Measurements from ENCODE around the gene SLC35E2B.
A peak's percentile ranks its signal among the peaks of the same experiment; 100 is the strongest.
"Not testable (repeated sequence)": the region's sequence is repeated elsewhere in the genome, so short reads cannot be mapped to it uniquely, and the experiment has no call there.

The SLC35E2B gene

GRCh38 chr1:1724035-1724864 lies 31.7 kb upstream of the SLC35E2B start, which contains the start of gene CDK11A:
TSS of gene CDK11A (minus strand) at chr1:1724357. CDS start at chr1:1722818, 1,539 bp downstream.
- Mint-ChIP-seq H3K36me3 (ENCODE audit: low read depth) (peaks cover 20% of the 10 kb centered on the region), H3K4me3 (peak within 1 kb of the TSS; percentile 94), H3K27ac (peak within 1 kb of the TSS; percentile 99)
- peak; percentile 91 for DNase-seq
- peak; percentile 54 for TF ChIP-seq CTCF (IDR thresholded peaks at IDR 0.05)
- H3K27me3 Mint-ChIP-seq (ENCODE audit: low read depth, poor library complexity); H3K4me1 Mint-ChIP-seq; H3K9me3 Mint-ChIP-seq: not testable (repeated sequence)

GRCh38 chr1:1721201-1721600 lies 28.6 kb upstream of the SLC35E2B start:
- DNase-seq, result no peak
- H3K36me3 Mint-ChIP-seq (ENCODE audit: low read depth), result peaks cover 23% of the 10 kb centered on the region
- H3K27me3 Mint-ChIP-seq (ENCODE audit: low read depth, poor library complexity), result no peaks in the 10 kb centered on the region
- no peak for TF ChIP-seq CTCF (IDR thresholded peaks at IDR 0.05)
- no peaks in the 10 kb centered on the region for H3K9me3 Mint-ChIP-seq
- no peak overlapping the region for H3K4me3 Mint-ChIP-seq
- H3K27ac Mint-ChIP-seq, result no peak overlapping the region
- H3K4me1 Mint-ChIP-seq, result peaks cover 4% of the 10 kb centered on the region

- peaks cover 31% of the 10 kb centered on the region for H3K36me3 Mint-ChIP-seq (ENCODE audit: low read depth)
- not testable (repeated sequence) for H3K27ac Mint-ChIP-seq; H3K4me3 Mint-ChIP-seq; H3K27me3 Mint-ChIP-seq (ENCODE audit: low read depth, poor library complexity); H3K4me1 Mint-ChIP-seq; DNase-seq; H3K9me3 Mint-ChIP-seq
Observed at GRCh38 chr1:1715109-1715883, 22.7 kb upstream of the SLC35E2B start.

GRCh38 chr1:1707897-1708296 lies 15.3 kb upstream of the SLC35E2B start:
- DNase-seq, result not testable (repeated sequence)

GRCh38 chr1:1707241-1707640 lies 14.6 kb upstream of the SLC35E2B start:
- DNase-seq; H3K27me3 Mint-ChIP-seq (ENCODE audit: low read depth, poor library complexity); H3K27ac Mint-ChIP-seq; H3K4me1 Mint-ChIP-seq; H3K9me3 Mint-ChIP-seq; H3K4me3 Mint-ChIP-seq; H3K36me3 Mint-ChIP-seq (ENCODE audit: low read depth): not testable (repeated sequence)

More at GRCh38 chr1:1707897-1708296, 15.3 kb upstream of the SLC35E2B start:
- not testable (repeated sequence) for H3K27me3 Mint-ChIP-seq (ENCODE audit: low read depth, poor library complexity); H3K36me3 Mint-ChIP-seq (ENCODE audit: low read depth); H3K27ac Mint-ChIP-seq; H3K4me3 Mint-ChIP-seq; H3K9me3 Mint-ChIP-seq; H3K4me1 Mint-ChIP-seq

- not testable (repeated sequence) for H3K4me3 Mint-ChIP-seq; H3K9me3 Mint-ChIP-seq; H3K4me1 Mint-ChIP-seq; DNase-seq; H3K36me3 Mint-ChIP-seq (ENCODE audit: low read depth); H3K27me3 Mint-ChIP-seq (ENCODE audit: low read depth, poor library complexity); H3K27ac Mint-ChIP-seq
Observed at GRCh38 chr1:1705623-1706022, 13.0 kb upstream of the SLC35E2B start.

- H3K27me3 Mint-ChIP-seq (ENCODE audit: low read depth, poor library complexity); H3K4me1 Mint-ChIP-seq; H3K27ac Mint-ChIP-seq; H3K36me3 Mint-ChIP-seq (ENCODE audit: low read depth); H3K4me3 Mint-ChIP-seq; DNase-seq; H3K9me3 Mint-ChIP-seq: not testable (repeated sequence)
Observed at GRCh38 chr1:1704284-1704957, 11.8 kb upstream of the SLC35E2B start.

GRCh38 chr1:1703796-1704195 lies 11.2 kb upstream of the SLC35E2B start:
- no peak overlapping the region for H3K4me3 Mint-ChIP-seq
- H3K4me1 Mint-ChIP-seq, result no peaks in the 10 kb centered on the region
- DNase-seq, result no peak
- no peaks in the 10 kb centered on the region for H3K9me3 Mint-ChIP-seq
- no peak for TF ChIP-seq CTCF (IDR thresholded peaks at IDR 0.05)
- H3K27ac Mint-ChIP-seq, result no peak overlapping the region
- H3K36me3 Mint-ChIP-seq (ENCODE audit: low read depth), result no peaks in the 10 kb centered on the region
- H3K27me3 Mint-ChIP-seq (ENCODE audit: low read depth, poor library complexity), result no peaks in the 10 kb centered on the region

- not testable (repeated sequence) for H3K27me3 Mint-ChIP-seq (ENCODE audit: low read depth, poor library complexity); H3K36me3 Mint-ChIP-seq (ENCODE audit: low read depth); H3K9me3 Mint-ChIP-seq; H3K4me1 Mint-ChIP-seq; H3K27ac Mint-ChIP-seq; H3K4me3 Mint-ChIP-seq; DNase-seq
Observed at GRCh38 chr1:1702506-1702905, 9.9 kb upstream of the SLC35E2B start.

GRCh38 chr1:1700557-1700956 lies 8.0 kb upstream of the SLC35E2B start:
- not testable (repeated sequence) for H3K36me3 Mint-ChIP-seq (ENCODE audit: low read depth); H3K27ac Mint-ChIP-seq; H3K4me3 Mint-ChIP-seq; H3K9me3 Mint-ChIP-seq; H3K4me1 Mint-ChIP-seq; H3K27me3 Mint-ChIP-seq (ENCODE audit: low read depth, poor library complexity); DNase-seq

- not testable (repeated sequence) for H3K4me1 Mint-ChIP-seq; DNase-seq; H3K36me3 Mint-ChIP-seq (ENCODE audit: low read depth); H3K4me3 Mint-ChIP-seq; H3K27ac Mint-ChIP-seq; H3K27me3 Mint-ChIP-seq (ENCODE audit: low read depth, poor library complexity); H3K9me3 Mint-ChIP-seq
Observed at GRCh38 chr1:1700067-1700466, 7.5 kb upstream of the SLC35E2B start.

Data from nephron progenitor cell (in vitro differentiated cells).